ENCODE measurements around the gene ZGRF1. TPM values are rescaled to one million over a fixed set of nuclear protein-coding genes. Genes with fewer than 3 reads are reported as not detected.

ZGRF1 gene
- total and polyA plus RNA-seq, 2 experiments from 2014 or later, result 3.1 to 5.3 TPM

DNA sequence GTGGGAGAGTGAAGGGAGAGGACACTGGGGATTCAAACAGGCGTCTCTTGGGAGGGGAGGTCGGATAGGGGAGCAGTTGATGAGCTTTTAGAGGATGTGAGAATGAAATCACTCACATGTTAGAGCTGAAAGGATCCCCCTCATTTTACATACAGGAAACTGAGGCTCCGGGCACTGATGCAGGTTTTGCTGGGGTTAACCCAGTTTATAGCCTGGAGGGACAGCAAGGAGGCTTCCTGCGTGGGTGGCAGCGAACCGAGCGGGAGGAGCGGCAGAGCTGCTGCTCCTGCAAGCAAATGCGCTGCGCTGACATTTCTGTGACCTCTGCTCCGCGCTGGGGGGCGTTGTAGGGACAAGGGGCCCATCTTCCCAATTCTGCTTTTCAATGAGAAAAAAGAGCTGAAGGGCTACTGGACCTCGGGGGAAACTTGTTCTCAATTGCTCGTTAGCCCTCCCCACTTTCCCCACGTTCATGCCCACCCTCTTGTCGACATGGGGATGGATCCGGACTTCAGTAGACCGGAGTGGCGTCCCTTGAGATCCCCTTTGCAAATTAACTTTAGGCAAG is 119.6 kb downstream of the ZGRF1 start:
- Histone ChIP-seq H3K36me3 (ENCODE audit: low read depth) (no peaks in the 10 kb centered on the region), H3K9ac (no peak overlapping the region), H3K9me3 (ENCODE audit: low read depth) (no peaks in the 10 kb centered on the region), H3K79me2 (ENCODE audit: insufficient read depth) (no peaks in the 10 kb centered on the region), H2AFZ (no peak overlapping the region), H4K20me1 (ENCODE audit: insufficient read depth) (no peaks in the 10 kb centered on the region), H3K4me2 (ENCODE audit: unreplicated experiment) (no peak overlapping the region), H3K9me2 (ENCODE audit: insufficient read depth) (no peaks in the 10 kb centered on the region), H3K4me1 (ENCODE audit: insufficient read depth) (0 out of 2 replicates have a peak, but pooled peaks cover 3% of the 10 kb centered on the region), H3K4me3 (no peak overlapping the region), H3K27ac (no peak overlapping the region), H3F3A (ENCODE audit: insufficient read depth) (no peaks in the 10 kb centered on the region), H3K27me3 (replicated peaks; ENCODE audit: insufficient read depth) (peaks cover 100% of the 10 kb centered on the region)
- WGBS, 2 experiments (ENCODE audit: low coverage in 1 of 2, low lambda C conversion rate in 2 of 2, missing lambda C conversion rate in 2 of 2), result 10 to 15% methylated on average over 20 of the region's 20 CpGs
- no peak for TF ChIP-seq EZH2 (IDR thresholded peaks at IDR 0.05; ENCODE audit: insufficient read depth, poor library complexity, severe bottlenecking)
- TF ChIP-seq EZH2phosphoT487 (IDR thresholded peaks at IDR 0.05; ENCODE audit: insufficient read depth, low read depth), result no peak
- no peak for DNase-seq
- in situ Hi-C loops (cut with MboI), result no loop called here

DNA sequence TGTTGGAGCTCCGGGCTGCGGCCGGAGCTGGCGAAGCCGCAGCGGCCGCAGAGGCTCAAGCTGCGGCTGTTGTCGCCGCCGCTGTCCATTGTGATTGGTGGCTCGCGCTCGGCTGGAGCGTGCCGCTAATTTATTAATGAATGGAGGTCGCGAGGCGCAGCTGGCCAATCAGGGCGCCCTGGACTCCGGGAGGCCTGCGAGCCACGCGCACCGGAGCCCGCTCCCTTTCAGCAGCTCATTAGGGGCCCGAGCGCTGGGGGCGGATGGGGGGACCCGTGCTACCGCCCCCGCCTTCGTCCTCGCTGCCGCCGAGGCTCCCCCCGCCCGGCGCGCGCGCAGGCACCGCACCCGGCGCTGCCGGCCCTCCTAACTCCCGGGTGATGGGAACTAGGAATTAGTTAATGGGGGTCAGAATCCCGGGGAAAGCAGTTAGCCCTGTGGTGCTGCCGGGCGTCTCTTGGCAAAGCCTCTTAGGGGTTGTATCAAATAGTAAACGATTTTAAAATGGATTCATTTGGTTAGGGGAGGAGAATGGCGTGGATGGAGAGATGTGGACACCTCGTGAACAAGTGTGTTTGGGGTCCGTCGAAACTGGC is 120.1 kb downstream of the ZGRF1 start:
- no peak overlapping the region for H3K27ac ChIP-seq
- H3K4me1 ChIP-seq (ENCODE audit: insufficient read depth), result 0 out of 2 replicates have a peak, but pooled peaks cover 3% of the 10 kb centered on the region
- H3K4me3 ChIP-seq, result peak overlapping the region; percentile 76; the same call in 1 of the 2 replicates
- H3K9ac ChIP-seq, result no peak overlapping the region
- 3% methylated on average over 43 to 55 of the region's 55 CpGs for WGBS, 2 experiments (ENCODE audit: low coverage in 1 of 2, low lambda C conversion rate in 2 of 2, missing lambda C conversion rate in 2 of 2)
- peak overlapping the region; percentile 98 for H3K4me2 ChIP-seq (ENCODE audit: unreplicated experiment)
- H3K9me2 ChIP-seq (ENCODE audit: insufficient read depth), result no peaks in the 10 kb centered on the region
- DNase-seq, result no peak
- H3K79me2 ChIP-seq (ENCODE audit: insufficient read depth), result no peaks in the 10 kb centered on the region
- no peaks in the 10 kb centered on the region for H3F3A ChIP-seq (ENCODE audit: insufficient read depth)
- H3K27me3 ChIP-seq (replicated peaks; ENCODE audit: insufficient read depth), result peaks cover 100% of the 10 kb centered on the region
- H3K36me3 ChIP-seq (ENCODE audit: low read depth), result no peaks in the 10 kb centered on the region
- H2AFZ ChIP-seq, result peak overlapping the region; percentile 36; the same call in 1 of the 2 replicates
- TF ChIP-seq EZH2phosphoT487 (IDR thresholded peaks at IDR 0.05; ENCODE audit: insufficient read depth, low read depth), result peak; percentile 30; the same call in 1 of the 2 replicates
- TF ChIP-seq EZH2 (IDR thresholded peaks at IDR 0.05; ENCODE audit: insufficient read depth, poor library complexity, severe bottlenecking), result peak; percentile 47
- H4K20me1 ChIP-seq (ENCODE audit: insufficient read depth), result no peaks in the 10 kb centered on the region
- in situ Hi-C loops (cut with MboI), result no loop called here
- H3K9me3 ChIP-seq (ENCODE audit: low read depth), result no peaks in the 10 kb centered on the region

DNA sequence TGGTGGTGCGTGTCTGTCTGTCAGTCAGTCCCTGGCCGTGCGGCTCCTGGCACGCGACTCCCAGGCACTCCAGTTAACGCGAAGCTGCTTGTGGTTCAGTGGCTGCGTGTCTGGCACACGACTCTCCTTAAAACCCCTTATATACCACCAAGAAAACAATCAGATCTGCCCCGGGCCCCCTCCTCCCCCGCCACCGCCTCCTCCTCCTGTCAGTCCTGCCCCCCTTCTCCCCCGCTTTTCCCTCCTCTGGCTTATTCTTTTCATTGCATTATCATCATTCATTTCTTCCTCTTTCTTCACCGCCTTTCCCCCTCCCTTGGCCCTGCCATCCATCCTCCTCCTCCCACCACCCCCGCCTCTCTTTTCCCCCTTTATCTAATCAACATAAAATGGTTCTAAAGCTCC is 120.6 kb downstream of the ZGRF1 start, which contains the start of gene NEUROG2:
TSS of gene NEUROG2 (minus strand) at position 115 of the 405 bp plus-strand sequence. CDS start 705 bp downstream, outside the sequence.
- no peaks in the 10 kb centered on the region for H3K9me3 ChIP-seq (ENCODE audit: low read depth)
- no peak within 1 kb of the TSS for H3K9ac ChIP-seq
- peak within 1 kb of the TSS; percentile 84 for H2AFZ ChIP-seq
- peaks cover 100% of the 10 kb centered on the region for H3K27me3 ChIP-seq (replicated peaks; ENCODE audit: insufficient read depth)
- H3K4me3 ChIP-seq, result peak within 1 kb of the TSS; percentile 76
- in situ Hi-C loops (cut with MboI), result no loop called here
- no peaks in the 10 kb centered on the region for H4K20me1 ChIP-seq (ENCODE audit: insufficient read depth)
- no peaks in the 10 kb centered on the region for H3K79me2 ChIP-seq (ENCODE audit: insufficient read depth)
- no peaks in the 10 kb centered on the region for H3F3A ChIP-seq (ENCODE audit: insufficient read depth)
- H3K9me2 ChIP-seq (ENCODE audit: insufficient read depth), result no peaks in the 10 kb centered on the region
- WGBS, 2 experiments (ENCODE audit: low coverage in 1 of 2, low lambda C conversion rate in 2 of 2, missing lambda C conversion rate in 2 of 2), result 0 to 3% methylated on average over 1 to 10 of the region's 15 CpGs
- no peak for DNase-seq
- H3K27ac ChIP-seq, result no peak within 1 kb of the TSS
- H3K36me3 ChIP-seq (ENCODE audit: low read depth), result no peaks in the 10 kb centered on the region
- H3K4me2 ChIP-seq (ENCODE audit: unreplicated experiment), result peak within 1 kb of the TSS; percentile 98
- H3K4me1 ChIP-seq (ENCODE audit: insufficient read depth), result 0 out of 2 replicates have a peak, but pooled peaks cover 3% of the 10 kb centered on the region
- TF ChIP-seq EZH2 (IDR thresholded peaks at IDR 0.05; ENCODE audit: insufficient read depth, poor library complexity, severe bottlenecking) (no peak), EZH2phosphoT487 (IDR thresholded peaks at IDR 0.05; ENCODE audit: insufficient read depth, low read depth) (no peak)

DNA sequence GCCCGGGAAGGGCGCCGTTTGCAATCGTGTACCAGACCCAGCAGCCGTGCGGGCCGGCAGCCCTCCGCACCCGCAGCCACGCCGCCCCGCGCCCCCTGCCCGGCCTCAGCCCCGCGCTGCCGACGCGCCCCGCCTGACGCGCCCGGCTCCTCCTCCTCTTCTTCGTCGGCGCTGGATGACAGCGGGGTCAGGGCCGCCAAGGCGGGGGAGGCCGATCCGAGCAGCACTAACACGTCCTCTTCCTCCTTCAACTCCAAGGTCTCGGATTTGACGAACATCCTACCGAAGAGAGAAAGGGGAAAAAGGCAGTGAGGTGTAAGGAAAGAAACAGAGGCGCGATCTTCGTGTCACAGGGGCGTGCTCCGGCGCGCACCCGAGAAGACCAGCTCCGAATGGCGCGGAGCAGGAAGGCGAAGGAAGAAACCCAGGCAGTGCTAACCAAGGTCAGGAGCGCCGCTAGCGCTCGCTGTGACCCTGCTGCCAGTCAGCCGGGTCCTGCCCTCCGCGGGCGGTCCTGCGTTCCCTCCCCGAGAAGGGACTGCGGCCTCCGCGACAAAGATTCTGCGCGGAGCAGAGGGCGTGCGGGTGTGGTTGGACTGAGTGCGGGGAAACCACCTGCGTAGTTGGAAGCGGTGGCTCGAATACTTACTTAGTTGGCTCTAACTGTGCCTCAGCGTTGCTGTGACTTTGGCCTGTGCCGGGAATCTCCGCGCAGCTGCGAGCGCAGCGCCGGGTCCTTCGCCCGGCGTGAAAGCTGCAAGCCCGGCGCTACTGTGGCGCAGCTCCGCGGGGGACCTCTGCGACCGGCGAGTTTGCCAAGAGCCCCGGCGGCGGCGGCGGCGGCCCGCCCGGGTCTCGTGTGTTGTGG is 121.3 kb downstream of the ZGRF1 start:
- Histone ChIP-seq H3K4me3 (peak overlapping the region; percentile 76), H3K79me2 (ENCODE audit: insufficient read depth) (no peaks in the 10 kb centered on the region), H3F3A (ENCODE audit: insufficient read depth) (no peaks in the 10 kb centered on the region), H3K9me2 (ENCODE audit: insufficient read depth) (no peaks in the 10 kb centered on the region), H4K20me1 (ENCODE audit: insufficient read depth) (no peaks in the 10 kb centered on the region), H3K27me3 (replicated peaks; ENCODE audit: insufficient read depth) (peaks cover 100% of the 10 kb centered on the region), H3K9ac (no peak overlapping the region), H3K36me3 (ENCODE audit: low read depth) (no peaks in the 10 kb centered on the region), H2AFZ (peak overlapping the region; percentile 84), H3K9me3 (ENCODE audit: low read depth) (no peaks in the 10 kb centered on the region), H3K27ac (no peak overlapping the region), H3K4me2 (ENCODE audit: unreplicated experiment) (peak overlapping the region; percentile 98), H3K4me1 (ENCODE audit: insufficient read depth) (0 out of 2 replicates have a peak, but pooled peaks cover 4% of the 10 kb centered on the region)
- peak; percentile 57 for TF ChIP-seq EZH2 (IDR thresholded peaks at IDR 0.05; ENCODE audit: insufficient read depth, poor library complexity, severe bottlenecking)
- no peak for TF ChIP-seq EZH2phosphoT487 (IDR thresholded peaks at IDR 0.05; ENCODE audit: insufficient read depth, low read depth)
- peak; percentile 62 for DNase-seq
- 1% methylated on average over 73 to 83 of the region's 96 CpGs for WGBS, 2 experiments (ENCODE audit: low coverage in 1 of 2, low lambda C conversion rate in 2 of 2, missing lambda C conversion rate in 2 of 2)
- in situ Hi-C loops (cut with MboI), result no loop called here
